Stimulated activated CD4-positive, alpha-beta T cell treated with anti-CD3 and anti-CD28 coated beads, Interleukin-12 subunit alpha, Interleukin-12 subunit beta, amount 100 ng/mL, for 4 hours (primary cell): ENCODE results near the gene SLC16A7.

ENCODE experiments used
- DNase-seq: peaks from one replicate; pipeline ENCODE4 v3.0.0-alpha.2; 2020

The SLC16A7 gene

DNA sequence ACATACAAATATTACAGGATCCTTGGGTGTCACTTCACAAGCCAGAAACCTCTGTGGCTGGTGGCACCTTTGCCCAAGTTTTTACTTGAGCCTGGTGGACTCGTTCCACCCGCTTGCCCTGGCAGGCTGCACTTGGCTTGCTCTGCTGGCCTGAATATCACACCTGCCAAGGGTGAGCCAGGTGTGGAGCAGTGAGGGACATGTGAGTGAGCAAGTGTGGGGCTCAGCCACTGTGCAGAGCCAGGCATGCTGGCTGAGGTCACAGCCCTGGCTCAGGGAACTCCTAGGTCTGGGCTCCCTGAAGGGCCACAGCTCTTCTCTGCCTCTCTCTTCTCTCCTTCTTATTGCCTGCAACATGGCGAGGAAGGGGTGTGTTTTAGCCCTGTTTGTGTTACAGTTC lies 82.0 kb downstream of the SLC16A7 start:
- no peak for DNase-seq

DNA sequence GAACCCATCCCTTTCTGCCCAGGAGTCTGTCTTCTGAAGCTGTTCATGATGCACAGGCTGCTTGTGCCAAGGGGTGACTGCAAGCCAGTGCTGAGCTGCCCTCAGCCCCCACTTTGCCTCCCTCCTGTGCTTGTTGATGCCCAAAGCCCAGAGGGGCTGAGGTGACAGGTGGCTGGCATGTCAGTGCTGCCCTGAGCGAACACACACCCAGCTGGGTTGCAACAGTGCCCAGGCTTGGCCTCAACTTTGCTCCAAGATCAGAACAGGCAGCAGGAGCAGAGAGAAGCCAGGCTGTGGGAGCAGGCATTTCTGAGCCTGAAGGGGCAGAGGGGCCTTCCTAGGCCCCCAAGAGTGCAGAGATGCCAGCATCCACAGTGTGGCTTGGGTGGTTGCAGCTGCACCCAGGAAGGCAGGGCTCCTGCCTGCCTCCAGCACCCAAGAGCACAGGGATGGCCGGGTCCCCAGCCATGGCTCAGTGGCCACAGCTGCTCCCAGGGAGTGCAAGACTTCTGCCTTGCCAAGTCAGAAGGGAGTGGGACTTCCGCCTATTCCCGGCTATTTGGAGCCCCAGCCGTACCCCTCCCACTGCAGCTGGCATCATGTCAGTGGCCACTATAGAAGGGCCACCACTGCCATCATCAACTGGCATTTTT lies 83.1 kb downstream of the SLC16A7 start:
- DNase-seq, result no peak

DNA sequence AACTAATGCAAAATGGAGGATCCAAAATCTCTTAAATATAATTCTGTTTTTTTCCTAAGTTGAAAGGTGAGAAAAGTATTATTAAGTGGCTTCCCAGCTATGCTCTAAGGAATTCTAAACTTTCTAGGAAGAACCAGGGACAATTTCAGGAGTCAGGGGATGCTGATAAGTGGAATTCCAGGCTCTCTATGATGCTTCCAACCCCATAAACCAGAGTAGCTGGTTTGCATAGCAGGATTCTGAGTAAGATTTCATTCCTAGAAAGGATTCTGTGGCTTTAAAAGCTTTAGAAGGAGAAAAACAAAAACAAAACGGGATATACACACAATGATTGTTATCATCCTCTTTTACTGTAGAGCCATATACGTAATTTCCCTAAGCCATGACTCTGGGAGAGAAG lies 93.9 kb downstream of the SLC16A7 start:
- no peak for DNase-seq

DNA sequence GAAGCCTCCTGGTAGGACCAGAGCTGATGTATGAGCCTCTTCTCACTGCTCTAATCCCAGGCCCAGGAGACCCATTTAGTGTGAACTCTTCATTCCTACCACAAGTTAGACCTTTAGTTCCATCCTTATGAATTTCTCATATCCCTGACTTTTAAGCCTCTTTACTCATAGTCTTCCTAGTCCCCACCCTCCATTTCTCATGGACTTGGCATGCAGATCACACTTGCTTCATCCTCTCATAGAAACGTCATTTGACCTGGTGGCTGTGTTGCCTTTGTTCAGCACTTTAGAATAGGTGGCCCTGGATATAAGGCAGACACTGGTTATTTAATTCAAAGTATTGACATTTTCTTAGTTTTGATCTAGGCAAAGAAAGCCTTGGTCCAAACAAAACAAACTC lies 99.5 kb downstream of the SLC16A7 start:
- no peak for DNase-seq

DNA sequence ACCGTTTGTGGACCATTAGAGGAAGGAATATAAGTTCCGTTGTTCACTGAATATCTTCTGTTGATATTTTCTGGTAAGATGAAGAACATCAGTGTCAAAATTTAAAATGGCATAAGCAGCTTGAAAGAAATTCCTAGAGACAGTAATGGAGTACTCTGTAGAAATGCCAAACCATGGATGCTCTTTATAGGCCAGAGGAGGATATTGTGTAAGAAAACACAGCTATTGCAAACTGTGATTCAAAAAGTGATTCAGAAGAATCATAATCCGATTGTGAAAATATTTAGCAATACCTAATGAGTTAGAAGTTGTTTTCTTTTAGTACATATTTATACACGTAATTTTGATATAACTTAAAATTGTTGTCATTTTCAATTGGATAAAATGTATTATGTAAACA lies 102.8 kb downstream of the SLC16A7 start:
- no peak for DNase-seq

DNA sequence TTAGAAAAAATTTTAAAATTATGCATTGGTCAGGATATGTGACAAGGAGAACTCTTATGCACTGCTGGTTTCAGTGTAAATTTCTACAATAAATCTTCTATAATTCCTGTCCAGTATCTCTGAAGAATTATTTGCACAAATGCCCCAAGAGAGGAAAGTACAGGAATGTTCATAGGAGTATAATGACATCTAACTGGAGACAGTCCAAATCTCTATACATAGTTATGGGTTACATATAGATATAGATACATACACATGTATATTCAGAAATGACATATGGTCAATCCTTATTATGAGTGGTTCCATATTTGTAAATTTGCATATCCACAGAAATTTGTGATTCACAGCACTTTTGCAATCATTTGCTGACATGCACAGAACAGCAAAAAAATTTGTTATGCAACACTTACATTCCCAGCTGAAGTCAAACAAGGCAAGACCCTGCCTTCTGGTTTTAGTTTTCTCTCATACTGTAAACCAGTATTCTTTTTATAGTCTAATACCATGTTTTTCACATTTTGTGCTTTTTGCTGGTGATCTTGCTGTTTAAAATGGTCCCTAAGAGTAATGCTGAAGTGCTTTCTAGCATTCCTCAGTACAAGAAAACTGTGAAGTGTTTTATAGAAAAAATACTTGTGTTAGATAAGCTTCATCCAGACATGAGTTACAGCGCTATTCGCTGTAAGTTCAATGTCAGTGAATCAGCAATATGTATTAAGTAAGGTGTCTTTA lies 103.8 kb downstream of the SLC16A7 start:
- DNase-seq, result no peak

DNA sequence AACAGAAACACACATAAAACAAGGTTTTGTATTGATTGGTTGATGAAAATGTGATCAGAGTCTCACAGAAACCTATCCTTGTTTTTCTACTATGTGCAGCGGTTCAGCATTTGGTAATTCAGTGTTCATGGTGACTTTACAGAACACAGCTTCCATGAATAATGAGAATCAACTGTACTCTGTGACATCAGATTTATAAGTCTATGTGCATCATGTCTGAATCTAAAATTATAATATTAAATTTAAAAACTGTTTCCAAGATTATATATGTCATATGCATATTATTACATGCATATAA lies 104.3 kb downstream of the SLC16A7 start:
- DNase-seq, result no peak

DNA sequence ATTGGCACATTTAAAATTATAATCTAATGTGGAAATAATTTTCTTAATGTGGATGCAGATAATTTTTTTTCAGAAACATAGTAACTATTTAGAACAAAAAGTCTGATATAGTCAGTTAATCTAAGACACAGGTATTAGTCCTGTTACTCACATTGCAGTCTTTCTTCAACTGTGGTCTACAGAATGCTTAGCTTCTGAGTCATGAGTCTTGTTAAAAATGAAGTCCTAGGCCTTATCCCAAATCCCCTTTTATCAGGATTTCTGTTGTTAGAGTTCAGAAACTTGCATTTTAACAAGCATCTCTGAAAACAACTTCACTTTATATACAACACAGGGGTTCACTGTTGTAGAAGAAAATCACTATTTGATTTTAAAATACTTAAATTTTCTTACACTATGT lies 112.2 kb downstream of the SLC16A7 start:
- DNase-seq, result no peak

DNA sequence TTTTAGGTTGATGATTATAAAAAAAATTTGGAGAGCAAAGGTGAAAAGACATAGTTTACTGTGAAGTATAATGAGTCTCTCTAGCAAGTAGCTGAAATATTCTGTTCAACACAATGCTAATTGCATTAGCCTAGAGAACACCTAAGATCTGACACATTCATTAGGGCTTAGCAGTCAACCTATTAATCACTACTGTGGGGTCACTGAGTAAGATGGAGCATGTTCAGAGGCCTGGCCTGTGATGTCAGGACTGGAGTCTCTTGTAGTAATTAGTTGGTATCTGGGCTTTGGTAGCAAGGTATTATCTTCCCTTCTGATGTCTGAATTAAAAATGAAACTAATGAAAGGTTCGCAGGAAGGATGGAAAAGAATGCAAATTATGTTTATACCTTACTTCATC lies 112.7 kb downstream of the SLC16A7 start:
- DNase-seq, result no peak

DNA sequence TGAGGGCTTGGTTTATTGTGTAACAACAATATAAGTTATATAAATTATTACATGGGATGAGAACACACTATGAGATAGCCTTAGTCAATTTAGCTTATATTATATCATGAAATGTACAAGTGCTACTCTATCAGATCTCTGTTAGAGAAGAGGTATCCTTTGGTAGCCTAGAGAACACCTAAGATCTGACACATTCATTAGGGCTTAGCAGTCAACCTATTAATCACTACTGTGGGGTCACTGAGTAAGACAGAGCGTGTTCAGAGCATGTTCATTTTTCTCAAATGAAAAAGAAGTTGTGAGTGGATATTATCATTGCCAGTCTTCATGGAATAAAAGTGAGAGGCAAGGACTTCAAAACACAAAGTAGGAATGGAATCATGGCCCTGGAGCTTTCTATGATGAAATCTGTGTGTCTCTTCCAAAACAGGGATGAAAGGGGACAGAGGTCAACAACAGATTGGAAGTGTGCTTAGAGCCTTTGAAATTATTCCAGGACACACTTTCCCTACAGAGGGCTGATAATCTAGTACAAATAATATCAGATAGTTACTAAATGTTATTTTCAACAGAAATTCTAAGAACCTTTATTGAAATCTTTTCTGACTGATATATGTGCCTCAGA lies 114.3 kb downstream of the SLC16A7 start:
- no peak for DNase-seq

DNA sequence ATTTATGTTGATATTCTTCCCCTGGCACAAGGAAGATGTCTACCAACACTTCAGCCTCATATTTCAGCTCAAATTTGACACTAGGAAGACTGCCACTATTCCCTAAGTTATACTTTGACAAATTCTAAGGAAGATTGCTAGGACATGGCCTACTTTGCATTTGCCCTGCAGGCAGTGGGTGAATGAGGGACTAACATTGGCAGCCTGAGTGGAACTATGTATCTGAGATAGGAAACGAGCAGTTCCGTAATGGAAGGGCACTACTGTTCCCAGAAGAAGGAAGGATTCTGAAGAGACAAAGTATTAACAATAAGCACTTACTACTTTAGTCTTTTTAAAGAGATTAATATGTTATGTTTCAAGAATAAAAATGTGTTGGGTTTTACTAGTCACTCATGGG lies 115.1 kb downstream of the SLC16A7 start:
- DNase-seq, result no peak

DNA sequence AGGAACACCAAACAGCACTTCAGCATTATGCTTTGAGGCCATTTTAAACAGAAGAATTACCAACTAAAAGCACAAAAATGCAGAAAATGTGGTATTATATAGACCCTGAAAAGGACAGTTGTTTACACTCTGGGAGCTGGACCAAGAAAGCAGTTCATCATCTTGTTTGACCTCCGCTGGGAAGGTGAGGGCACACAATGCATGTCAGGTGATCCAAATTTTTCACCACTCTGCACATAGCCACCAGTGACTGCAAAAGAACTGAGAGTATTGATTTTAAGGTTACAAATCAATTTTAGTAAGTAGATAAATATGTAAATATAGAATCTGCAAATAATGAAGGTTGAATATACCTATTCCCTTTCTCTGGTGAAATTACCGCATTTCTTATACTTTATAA lies 119.6 kb downstream of the SLC16A7 start:
- no peak for DNase-seq

DNA sequence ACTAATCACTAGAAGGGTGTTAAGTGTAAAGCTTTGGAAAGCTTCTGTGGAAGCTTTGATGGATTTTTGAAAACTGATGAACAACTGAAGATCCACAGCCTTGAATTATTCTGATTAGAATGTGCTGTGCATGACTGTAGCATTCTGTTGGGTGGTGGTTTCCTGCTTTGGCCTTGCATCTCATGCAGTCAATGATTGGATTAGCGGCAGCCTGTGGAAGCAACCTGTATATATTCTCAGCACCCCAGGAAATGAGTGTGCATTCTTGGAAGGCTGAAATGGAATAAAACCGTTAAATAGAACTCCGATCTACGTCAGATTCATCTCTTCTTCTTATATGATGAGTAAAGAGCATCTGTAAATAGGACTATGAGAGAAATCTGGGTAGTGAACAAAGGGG lies 120.2 kb downstream of the SLC16A7 start:
- DNase-seq, result no peak

DNA sequence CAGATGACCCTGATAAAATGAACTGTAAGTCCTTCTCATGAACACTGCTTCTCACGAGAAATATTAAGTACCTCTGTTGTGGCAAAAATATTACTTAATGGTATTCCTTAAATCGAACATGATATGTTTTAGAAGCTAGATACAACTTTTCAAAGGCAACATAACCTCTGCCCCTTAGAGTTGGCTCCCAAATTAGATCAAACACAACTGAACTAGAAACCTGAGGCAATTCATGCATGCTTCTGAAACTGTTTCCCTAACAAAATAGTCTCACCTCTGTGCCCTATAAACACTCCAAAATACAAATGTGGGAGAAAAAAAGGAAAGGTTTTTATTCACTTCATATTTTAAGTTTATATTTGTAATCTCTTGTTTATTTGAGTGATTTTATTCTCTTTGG lies 121.6 kb downstream of the SLC16A7 start:
- no peak for DNase-seq

DNA sequence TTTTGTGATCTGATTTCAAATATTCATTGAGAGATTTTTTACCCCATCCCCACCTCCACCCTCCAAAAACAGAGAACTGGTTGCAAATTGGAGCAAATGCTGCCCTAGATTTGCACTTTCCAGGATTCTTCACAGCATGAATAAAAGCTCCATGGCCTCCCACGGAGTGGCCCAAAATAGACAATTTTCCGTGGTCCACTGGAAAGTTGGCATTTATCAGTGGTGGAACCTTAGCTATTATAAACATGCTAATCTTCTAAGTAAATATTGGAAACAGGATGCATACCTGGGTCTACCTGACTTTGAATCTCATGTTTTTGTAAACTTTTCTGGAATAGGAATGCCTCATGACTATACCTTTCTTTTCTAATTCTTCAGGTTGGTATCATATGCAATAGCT lies 123.9 kb downstream of the SLC16A7 start:
- no peak for DNase-seq

DNA sequence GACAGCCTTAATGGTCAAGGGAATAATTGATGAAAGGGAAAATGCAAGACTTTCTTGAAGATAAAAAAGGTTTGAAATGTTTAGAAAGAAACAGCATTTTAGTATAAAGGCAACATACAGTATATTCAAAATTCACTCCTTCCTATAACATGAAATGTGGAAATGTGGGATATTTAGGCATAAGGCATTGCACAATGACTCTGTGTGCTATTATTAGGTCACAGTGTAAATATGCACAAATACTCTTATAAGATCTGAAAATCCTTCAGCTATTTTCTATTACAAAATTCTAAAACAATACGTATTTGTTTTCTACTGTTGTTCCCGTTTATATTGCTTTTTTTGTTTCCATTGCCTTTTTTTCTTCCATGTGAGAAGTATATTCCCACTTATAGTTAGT lies 127.7 kb downstream of the SLC16A7 start:
- DNase-seq, result no peak

DNA sequence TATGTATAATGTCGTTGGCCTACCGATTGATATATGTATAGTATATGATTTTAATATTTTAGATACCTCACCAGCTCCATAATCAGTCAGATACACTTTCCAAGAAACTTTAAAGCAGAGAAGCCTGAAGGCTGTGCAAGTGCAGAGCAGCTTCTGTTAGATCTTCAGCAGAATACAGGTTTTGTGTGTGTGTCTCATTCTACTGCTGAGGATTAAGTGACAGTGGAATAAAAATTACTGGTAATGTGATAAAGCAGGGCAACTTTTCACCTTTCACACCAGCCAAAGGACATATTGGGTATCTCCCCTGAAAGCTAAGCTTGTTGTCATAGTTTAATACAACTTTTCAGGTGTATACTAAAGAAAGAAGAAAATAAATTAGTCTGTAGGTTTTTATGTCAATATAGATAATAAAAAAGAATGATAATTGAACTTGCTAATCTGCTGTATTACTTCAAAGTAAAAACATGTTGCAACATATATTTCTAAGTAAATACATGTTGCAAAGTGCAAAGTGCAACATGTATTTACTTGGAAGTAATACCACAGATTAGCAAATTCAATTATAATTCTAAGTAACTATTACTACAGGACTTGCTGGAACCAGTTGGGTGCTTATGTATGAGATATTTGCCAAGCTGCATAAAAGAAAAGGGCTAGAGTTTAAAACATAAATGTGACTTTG lies 128.3 kb downstream of the SLC16A7 start:
- no peak for DNase-seq

DNA sequence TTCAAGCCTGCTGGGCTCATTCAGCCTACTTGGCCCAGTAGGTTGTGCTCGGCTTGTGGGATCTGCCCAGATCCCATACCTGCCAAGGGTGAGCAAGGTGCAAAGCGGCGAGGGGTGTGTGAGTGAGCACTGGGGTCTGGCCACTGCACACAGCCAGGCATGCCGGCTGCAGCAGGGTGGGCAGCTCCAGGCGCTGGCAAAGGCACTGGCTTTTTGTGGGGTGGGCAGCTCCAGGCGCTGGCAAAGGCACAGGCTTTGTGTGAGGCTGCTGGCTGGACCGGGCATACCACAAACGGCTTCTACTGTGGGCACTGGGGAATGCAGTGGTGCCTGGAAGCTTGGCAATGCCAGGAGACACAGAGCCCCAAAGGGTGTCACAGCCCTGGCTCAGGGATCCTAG lies 137.4 kb downstream of the SLC16A7 start:
- no peak for DNase-seq

DNA sequence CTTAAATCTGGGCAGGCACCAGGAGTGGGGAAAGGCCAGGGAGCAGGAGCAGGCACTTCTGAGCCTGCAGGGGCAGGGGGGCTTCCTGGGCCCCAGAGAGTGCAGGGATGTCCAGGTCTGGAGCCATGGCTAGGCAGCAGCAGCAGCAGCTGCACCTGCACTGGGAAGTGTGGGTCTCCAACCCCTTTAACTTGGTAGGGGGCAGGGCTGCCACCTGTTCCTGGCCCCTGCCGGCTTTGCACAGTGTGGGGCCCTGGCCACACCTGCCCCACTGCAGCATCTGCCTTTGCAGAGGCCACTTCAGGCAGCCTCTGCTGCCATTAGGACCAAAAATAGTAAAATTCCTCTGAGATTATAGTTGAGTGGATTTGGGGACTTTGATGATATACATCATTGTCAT lies 138.5 kb downstream of the SLC16A7 start:
- no peak for DNase-seq

DNA sequence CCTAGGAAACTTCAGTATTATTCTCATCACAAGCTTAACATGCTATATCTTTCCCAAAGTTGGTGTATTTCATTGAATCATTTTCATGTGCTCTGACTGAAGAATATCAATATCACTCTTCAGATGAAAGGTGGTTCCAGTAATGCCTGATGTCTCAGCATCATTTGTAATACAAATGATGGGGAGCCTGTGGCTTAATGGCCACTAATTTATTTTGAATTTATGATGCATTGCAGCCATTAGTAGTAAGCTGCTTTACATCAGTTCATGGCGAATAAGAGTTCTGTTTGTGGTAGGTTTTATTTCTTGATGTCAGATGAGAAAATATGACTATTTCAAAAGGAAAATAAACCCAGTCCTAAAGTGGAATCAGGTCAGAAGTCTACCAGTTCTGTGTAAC lies 139.4 kb downstream of the SLC16A7 start:
- DNase-seq, result no peak

DNA sequence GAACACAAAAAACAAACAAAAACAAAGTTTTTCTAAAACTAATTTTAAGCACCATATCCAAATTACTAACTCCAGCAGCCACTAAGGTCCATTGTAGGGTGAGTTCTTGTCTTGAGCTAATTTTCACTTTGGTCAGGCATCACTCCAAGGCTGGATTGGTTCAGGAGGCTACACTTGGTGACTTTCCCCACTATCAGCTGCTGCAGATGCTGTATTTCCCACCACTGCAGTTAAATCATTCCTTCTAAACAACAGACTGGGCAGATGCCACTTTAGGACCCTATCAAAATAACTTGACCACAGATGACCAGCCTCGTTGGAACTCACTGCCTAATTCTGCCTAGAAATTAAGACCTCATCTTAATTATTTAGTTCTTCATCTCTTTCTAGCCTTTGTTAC lies 140.5 kb downstream of the SLC16A7 start:
- DNase-seq, result no peak

DNA sequence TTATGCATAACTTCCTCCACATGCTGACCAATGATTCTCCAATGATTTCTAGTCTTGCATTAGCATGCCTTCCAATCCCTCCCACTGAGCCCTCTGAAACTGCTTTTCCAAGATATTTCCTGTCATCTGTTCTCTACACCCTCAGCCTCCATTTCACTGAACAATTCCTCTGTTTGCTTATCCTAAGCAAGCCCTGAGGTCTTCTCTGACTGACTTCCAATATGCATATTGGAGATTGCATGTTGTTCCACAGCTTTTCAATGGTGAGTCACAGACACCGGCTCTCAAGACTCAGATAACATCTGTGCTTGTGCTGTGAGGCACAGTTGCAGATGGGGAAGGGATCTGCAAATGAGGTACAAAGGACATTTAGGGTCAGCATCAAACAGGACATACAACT lies 141.0 kb downstream of the SLC16A7 start:
- no peak for DNase-seq

DNA sequence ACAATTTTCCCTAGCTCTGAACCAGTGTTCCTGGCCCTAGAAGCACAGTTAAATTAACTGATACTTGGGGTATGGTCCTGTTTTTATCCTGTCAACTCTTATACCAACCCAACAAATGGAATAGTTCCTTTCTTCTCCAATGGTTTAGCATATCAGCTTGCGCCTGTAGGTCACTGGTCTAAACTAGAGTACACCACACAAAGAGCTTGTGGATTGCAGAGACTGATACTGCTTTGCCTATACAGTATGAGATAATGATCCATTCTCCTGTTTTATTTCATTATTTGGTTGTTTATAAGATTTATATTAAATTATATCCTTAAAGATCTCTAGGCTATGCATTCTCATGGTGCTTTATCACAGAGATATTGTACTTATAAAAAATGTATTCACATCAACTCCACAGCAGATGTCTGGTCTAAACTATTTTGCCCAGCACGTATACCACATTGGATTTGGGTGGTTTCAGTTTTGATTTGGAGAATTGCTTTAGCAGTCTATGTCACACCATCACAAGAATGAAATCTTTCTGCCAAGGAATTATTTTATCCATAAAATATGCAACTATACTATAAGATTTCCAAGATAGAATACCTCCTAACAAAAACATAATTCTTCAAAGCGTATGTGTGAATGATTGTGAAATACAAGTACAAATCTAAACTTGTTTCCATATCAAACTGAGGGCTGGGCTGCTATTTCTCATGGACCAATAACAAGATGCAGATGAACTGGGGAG lies 142.1 kb downstream of the SLC16A7 start:
- no peak for DNase-seq

DNA sequence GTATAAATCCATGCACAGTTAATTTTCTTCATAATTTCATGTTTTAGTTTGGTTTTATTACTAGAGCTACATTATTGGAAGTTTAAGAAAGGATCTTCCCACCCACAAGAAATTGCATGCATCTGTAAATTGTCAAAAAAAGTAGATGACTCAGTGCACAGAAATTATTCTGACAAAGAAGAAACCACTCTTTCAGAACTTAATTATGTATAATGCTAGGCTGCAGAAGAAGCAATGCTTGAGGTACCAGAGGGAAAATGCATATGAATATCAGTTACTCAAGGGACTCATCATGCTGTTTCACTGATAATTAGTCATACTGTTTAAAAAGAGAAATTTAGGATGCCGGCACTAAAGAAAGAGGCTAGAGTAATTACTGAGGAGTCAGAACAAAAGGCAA lies 147.0 kb downstream of the SLC16A7 start:
- DNase-seq, result no peak
